A673 (cell line): ENCODE data around the gene RBM45.

Source experiments
- EZH2 ChIP-seq: fragments of 200-600 bp; sonication (generic); IDR thresholded peaks from 2 replicates; pipeline ENCODE4 v1.6.1; 2017; ENCODE audit warnings: borderline replicate concordance, low read depth, mild to moderate bottlenecking, mixed read lengths, antibody characterized with exemption, low read length; ENCODE audit not compliant: poor library complexity, severe bottlenecking
- TF ChIP-seq, protein P1 (sequence below): fragments of 300-800, 200-600 bp; sonication (generic); conservative IDR thresholded peaks from 2 replicates; pipeline ENCODE4 v1.5.1; 2017; ENCODE audit warnings: low read depth, mild to moderate bottlenecking, antibody characterized with exemption, low read length, moderate library complexity, mixed read lengths

DNA sequence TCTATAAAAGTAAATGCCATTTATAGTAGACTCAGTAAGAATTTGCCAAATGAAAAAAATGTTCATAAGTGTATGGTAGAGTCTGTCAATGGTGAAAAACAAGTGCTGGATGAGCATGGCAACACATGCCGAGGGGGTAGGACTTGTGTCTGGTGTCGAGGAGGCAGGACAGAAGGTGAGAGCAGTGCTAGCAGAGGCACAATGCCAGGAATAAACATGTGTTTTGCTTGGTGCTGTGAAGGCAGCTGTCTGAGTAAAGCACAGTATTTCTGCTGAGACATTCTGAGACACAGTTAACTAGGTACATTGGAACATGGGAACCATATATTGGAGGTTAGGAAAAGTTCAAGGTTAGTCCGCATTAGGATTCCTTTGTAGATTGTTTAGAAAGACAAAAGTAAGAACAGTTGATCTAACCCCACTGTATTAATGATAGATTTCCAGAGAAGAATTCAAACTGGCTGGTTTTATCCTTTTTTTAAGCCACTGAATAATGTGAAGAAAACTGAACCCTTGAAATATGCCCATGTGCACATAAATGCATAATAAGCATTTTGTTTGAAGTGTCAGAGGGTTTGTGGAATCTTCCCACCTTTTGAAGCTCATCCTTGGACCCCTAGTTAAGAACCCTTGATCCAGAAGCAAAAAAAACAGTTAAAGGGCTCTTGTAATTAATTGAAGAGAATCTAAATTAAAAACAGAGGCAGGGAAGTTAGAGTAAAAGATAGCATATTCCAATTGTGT is 7.1 kb downstream of the RBM45 start:
- TF ChIP-seq, protein P1, sequence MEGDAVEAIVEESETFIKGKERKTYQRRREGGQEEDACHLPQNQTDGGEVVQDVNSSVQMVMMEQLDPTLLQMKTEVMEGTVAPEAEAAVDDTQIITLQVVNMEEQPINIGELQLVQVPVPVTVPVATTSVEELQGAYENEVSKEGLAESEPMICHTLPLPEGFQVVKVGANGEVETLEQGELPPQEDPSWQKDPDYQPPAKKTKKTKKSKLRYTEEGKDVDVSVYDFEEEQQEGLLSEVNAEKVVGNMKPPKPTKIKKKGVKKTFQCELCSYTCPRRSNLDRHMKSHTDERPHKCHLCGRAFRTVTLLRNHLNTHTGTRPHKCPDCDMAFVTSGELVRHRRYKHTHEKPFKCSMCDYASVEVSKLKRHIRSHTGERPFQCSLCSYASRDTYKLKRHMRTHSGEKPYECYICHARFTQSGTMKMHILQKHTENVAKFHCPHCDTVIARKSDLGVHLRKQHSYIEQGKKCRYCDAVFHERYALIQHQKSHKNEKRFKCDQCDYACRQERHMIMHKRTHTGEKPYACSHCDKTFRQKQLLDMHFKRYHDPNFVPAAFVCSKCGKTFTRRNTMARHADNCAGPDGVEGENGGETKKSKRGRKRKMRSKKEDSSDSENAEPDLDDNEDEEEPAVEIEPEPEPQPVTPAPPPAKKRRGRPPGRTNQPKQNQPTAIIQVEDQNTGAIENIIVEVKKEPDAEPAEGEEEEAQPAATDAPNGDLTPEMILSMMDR: no peak
- TF ChIP-seq EZH2: no peak
